Measurements from ENCODE around the gene HMCN2.

GRCh38 chr9:130267930-130268329 is 2.4 kb downstream of the HMCN2 start:
- no peak for TF ChIP-seq POLR2A (IDR thresholded peaks at IDR 0.05; ENCODE audit: low read depth, low read length)
- TF ChIP-seq RAD21 (IDR thresholded peaks at IDR 0.05; ENCODE audit: low read length): no peak
- TF ChIP-seq SMC3 (IDR thresholded peaks at IDR 0.05; ENCODE audit: low read depth, low read length): no peak
- no peak for TF ChIP-seq CTCF (conservative IDR thresholded peaks at IDR 0.05; ENCODE audit: low read depth, low read length)
- no peak for TF ChIP-seq MAZ (IDR thresholded peaks at IDR 0.05; ENCODE audit: borderline replicate concordance, low read depth, low read length)
- no peak for TF ChIP-seq MXI1 (IDR thresholded peaks at IDR 0.05; ENCODE audit: borderline replicate concordance, low read depth, low read length)
- TF ChIP-seq RFX5 (IDR thresholded peaks at IDR 0.05; ENCODE audit: low read depth, low read length): no peak
- no peak for TF ChIP-seq MAFK (IDR thresholded peaks at IDR 0.05; ENCODE audit: low read depth, low read length)
